HEK293T (cell line): ENCODE results near the gene ACVR1C.
"Not testable (repeated sequence)": the region's sequence is repeated elsewhere in the genome, so short reads cannot be mapped to it uniquely, and the experiment has no call there.

Experiments used
- CTCF ChIA-PET: fragments of 350-600 bp; formaldehyde crosslinking; extraction: SDS; loops from one replicate; lab custom pipeline; 2021; ENCODE audit warnings: antibody characterized with exemption, inconsistent platforms; lab: Yijun Ruan, JAX
- POLR2A ChIA-PET: fragments of 350-600 bp; formaldehyde crosslinking; extraction: SDS; loops from one replicate; lab custom pipeline; 2020; ENCODE audit warnings: antibody characterized with exemption, inconsistent platforms; lab: Yijun Ruan, JAX
- DNase-seq: peaks from one replicate; pipeline ENCODE4 v3.0.0; 2012; ENCODE audit warnings: mixed read lengths; ENCODE audit errors: extremely low spot score
- ARNT ChIP-seq: fragments of 450-650 bp; IDR thresholded peaks from 2 replicates; pipeline ENCODE4 v1.6.1; 2017; ENCODE audit warnings: mild to moderate bottlenecking
- BHLHE40 ChIP-seq: fragments of 450-650 bp; IDR thresholded peaks from 2 replicates; pipeline ENCODE4 v1.6.1; 2016; ENCODE audit warnings: mild to moderate bottlenecking, moderate library complexity, borderline replicate concordance
- CTBP1 ChIP-seq: fragments of 450-650 bp; IDR thresholded peaks from 2 replicates; pipeline ENCODE4 v1.6.1; 2016; ENCODE audit warnings: borderline replicate concordance
- ELF4 ChIP-seq: fragments of 450-650 bp; IDR thresholded peaks from 2 replicates; pipeline ENCODE4 v1.6.1; 2017; ENCODE audit warnings: antibody characterized with exemption
- FOXA1 ChIP-seq: fragments of 450-650 bp; IDR thresholded peaks from 2 replicates; pipeline ENCODE4 v1.6.1; 2016; ENCODE audit warnings: mild to moderate bottlenecking
- FOXK2 ChIP-seq: fragments of 450-650 bp; IDR thresholded peaks from 2 replicates; pipeline ENCODE4 v1.6.1; 2016; ENCODE audit warnings: mild to moderate bottlenecking
- FOXM1 ChIP-seq: fragments of 450-650 bp; IDR thresholded peaks from 2 replicates; pipeline ENCODE4 v1.6.1; 2017; ENCODE audit warnings: mild to moderate bottlenecking, borderline replicate concordance
- HDGF ChIP-seq: fragments of 450-650 bp; IDR thresholded peaks from 2 replicates; pipeline ENCODE4 v1.6.1; 2017; ENCODE audit warnings: antibody characterized with exemption, borderline replicate concordance
- L3MBTL2 ChIP-seq: fragments of 450-650 bp; conservative IDR thresholded peaks from 2 replicates; pipeline ENCODE4 v1.6.1; 2016; ENCODE audit warnings: mild to moderate bottlenecking
- LEF1 ChIP-seq: fragments of 450-650 bp; IDR thresholded peaks from 2 replicates; pipeline ENCODE4 v1.6.1; 2017; ENCODE audit warnings: mild to moderate bottlenecking, borderline replicate concordance
- NFRKB ChIP-seq: fragments of 450-650 bp; IDR thresholded peaks from 2 replicates; pipeline ENCODE4 v1.6.1; 2016; ENCODE audit warnings: mild to moderate bottlenecking, moderate library complexity
- PKNOX1 ChIP-seq: fragments of 450-650 bp; IDR thresholded peaks from 2 replicates; pipeline ENCODE4 v1.6.1; 2016
- SP1 ChIP-seq: fragments of 450-650 bp; IDR thresholded peaks from 2 replicates; pipeline ENCODE4 v1.6.1; 2017
- SUZ12 ChIP-seq: fragments of 450-650 bp; IDR thresholded peaks from 2 replicates; pipeline ENCODE4 v1.6.1; 2016; ENCODE audit warnings: mild to moderate bottlenecking
- TARDBP ChIP-seq: fragments of 450-650 bp; IDR thresholded peaks from 2 replicates; pipeline ENCODE4 v1.6.1; 2016
- ZNF384 ChIP-seq: fragments of 450-650 bp; IDR thresholded peaks from 2 replicates; pipeline ENCODE4 v1.6.1; 2016

The ACVR1C gene

GRCh38 chr2:157523270-157524247, 105.1 kb downstream of the ACVR1C start:
- TF ChIP-seq FOXK2 (no peak), L3MBTL2 (no peak), CTBP1 (no peak), HDGF (no peak), ARNT (no peak), FOXA1 (no peak), FOXM1 (no peak), TARDBP (no peak), SUZ12 (no peak), NFRKB (no peak), PKNOX1 (no peak), SP1 (no peak), ZNF384 (no peak), ELF4 (no peak), BHLHE40 (no peak), LEF1 (no peak)
- POLR2A ChIA-PET: no interaction called here
- no peak for DNase-seq
- CTCF ChIA-PET: interaction anchor here (0.6 kb wide), 1 partner anchor 11 kb away, joined by 4 read pairs; no protein-coding TSS in a partner anchor

GRCh38 chr2:157514966-157515365, 113.7 kb downstream of the ACVR1C start:
- POLR2A ChIA-PET, DNase-seq, CTCF ChIA-PET: not testable (repeated sequence)

GRCh38 chr2:157509744-157510143, 118.9 kb downstream of the ACVR1C start:
- no peak for DNase-seq
- CTCF ChIA-PET: interaction anchor here (0.7 to 1.5 kb wide), 5 partner anchors 12 to 502 kb away, joined by 3 to 6 read pairs (median 3); no protein-coding TSS in a partner anchor
- POLR2A ChIA-PET: no interaction called here
- TF ChIP-seq ELF4: no peak
- TF ChIP-seq FOXA1: no peak
- TF ChIP-seq LEF1: no peak

- ChIA-PET POLR2A (no interaction called here), CTCF (interaction anchor here (1.5 kb wide), 1 partner anchor 11 kb away, joined by 3 read pairs; no protein-coding TSS in a partner anchor)
- no peak for DNase-seq
- TF ChIP-seq FOXM1 (no peak), PKNOX1 (no peak), SP1 (no peak), SUZ12 (no peak), ELF4 (no peak), TARDBP (no peak), ZNF384 (no peak), FOXA1 (no peak), BHLHE40 (no peak)
These were observed 120.0 kb downstream of the ACVR1C start for GRCh38 chr2:157508676-157509075.

- ChIA-PET CTCF (no interaction called here), POLR2A (no interaction called here)
- no peak for DNase-seq
- no peak for TF ChIP-seq FOXK2
- no peak for TF ChIP-seq PKNOX1
- no peak for TF ChIP-seq CTBP1
- no peak for TF ChIP-seq NFRKB
- TF ChIP-seq TARDBP: no peak
- TF ChIP-seq FOXM1: no peak
- no peak for TF ChIP-seq SP1
- TF ChIP-seq BHLHE40: no peak
- TF ChIP-seq L3MBTL2: no peak
- no peak for TF ChIP-seq ELF4
- no peak for TF ChIP-seq FOXA1
- TF ChIP-seq ARNT: no peak
- TF ChIP-seq HDGF: no peak
- TF ChIP-seq ZNF384: no peak
- TF ChIP-seq SUZ12: no peak
- no peak for TF ChIP-seq LEF1
These were observed 122.1 kb downstream of the ACVR1C start for GRCh38 chr2:157506586-157506985.

GRCh38 chr2:157504623-157505022, 124.0 kb downstream of the ACVR1C start:
- DNase-seq: no peak
- TF ChIP-seq HDGF (no peak), FOXA1 (no peak), FOXK2 (no peak), SP1 (no peak), CTBP1 (no peak), ARNT (no peak), ZNF384 (no peak), PKNOX1 (no peak), BHLHE40 (no peak), FOXM1 (no peak), LEF1 (no peak), ELF4 (no peak), NFRKB (no peak), TARDBP (no peak), L3MBTL2 (no peak), SUZ12 (no peak)
- POLR2A ChIA-PET: no interaction called here
- CTCF ChIA-PET: interaction anchor here (0.6 to 1.3 kb wide), 2 partner anchors 124 to 241 kb away, joined by 3 to 5 read pairs; partner anchors contain the start of gene ACVR1C
